Astrocyte of the cerebellum (primary cell): ENCODE data around the gene MTRR.

Experiments
- DNase-seq: peaks from one replicate; pipeline ENCODE4 v3.0.0-alpha.2; 2011; ENCODE audit warnings: low read depth
- H3K4me3 ChIP-seq: 2 replicates; pipeline ENCODE4 v1.5.1; 2011; ENCODE audit warnings: mild to moderate bottlenecking, low read depth, low read length, moderate library complexity
- in situ Hi-C: cut with HindIII; loops from 2 replicates; pipeline ENCODE4 v1.10.0; 2017; ENCODE audit warnings: low sequenced_read_pairs
- TF ChIP-seq, protein P1 (sequence below): IDR thresholded peaks from 2 replicates; pipeline ENCODE4 v1.5.1; 2012; ENCODE audit warnings: low read length, low read depth, moderate library complexity, mild to moderate bottlenecking; ENCODE audit errors: missing control alignments

The MTRR gene

DNA sequence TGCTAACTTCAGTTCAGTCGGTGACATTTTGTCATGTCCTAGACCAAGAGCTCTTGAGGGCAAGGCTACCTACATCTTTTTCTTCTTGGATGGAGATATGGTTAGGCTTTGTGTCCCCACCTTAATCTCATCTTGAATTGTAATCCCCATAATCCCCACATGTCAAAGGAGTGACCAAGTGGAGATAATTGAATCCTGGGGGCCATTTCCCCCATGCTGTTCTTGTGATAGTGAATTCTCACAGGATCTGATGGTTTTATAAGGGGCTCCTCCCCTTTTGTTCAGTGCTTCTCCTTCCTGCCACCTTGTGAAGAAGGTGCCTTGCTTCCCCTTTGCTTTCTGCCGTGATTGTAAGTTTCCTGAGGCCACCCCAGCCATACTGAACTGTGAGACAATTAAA, 16.0 kb upstream of the MTRR start:
- H3K4me3 ChIP-seq = no peak overlapping the region
- in situ Hi-C loops = no loop called here
- no peak for DNase-seq
- TF ChIP-seq, protein P1, sequence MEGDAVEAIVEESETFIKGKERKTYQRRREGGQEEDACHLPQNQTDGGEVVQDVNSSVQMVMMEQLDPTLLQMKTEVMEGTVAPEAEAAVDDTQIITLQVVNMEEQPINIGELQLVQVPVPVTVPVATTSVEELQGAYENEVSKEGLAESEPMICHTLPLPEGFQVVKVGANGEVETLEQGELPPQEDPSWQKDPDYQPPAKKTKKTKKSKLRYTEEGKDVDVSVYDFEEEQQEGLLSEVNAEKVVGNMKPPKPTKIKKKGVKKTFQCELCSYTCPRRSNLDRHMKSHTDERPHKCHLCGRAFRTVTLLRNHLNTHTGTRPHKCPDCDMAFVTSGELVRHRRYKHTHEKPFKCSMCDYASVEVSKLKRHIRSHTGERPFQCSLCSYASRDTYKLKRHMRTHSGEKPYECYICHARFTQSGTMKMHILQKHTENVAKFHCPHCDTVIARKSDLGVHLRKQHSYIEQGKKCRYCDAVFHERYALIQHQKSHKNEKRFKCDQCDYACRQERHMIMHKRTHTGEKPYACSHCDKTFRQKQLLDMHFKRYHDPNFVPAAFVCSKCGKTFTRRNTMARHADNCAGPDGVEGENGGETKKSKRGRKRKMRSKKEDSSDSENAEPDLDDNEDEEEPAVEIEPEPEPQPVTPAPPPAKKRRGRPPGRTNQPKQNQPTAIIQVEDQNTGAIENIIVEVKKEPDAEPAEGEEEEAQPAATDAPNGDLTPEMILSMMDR = no peak

DNA sequence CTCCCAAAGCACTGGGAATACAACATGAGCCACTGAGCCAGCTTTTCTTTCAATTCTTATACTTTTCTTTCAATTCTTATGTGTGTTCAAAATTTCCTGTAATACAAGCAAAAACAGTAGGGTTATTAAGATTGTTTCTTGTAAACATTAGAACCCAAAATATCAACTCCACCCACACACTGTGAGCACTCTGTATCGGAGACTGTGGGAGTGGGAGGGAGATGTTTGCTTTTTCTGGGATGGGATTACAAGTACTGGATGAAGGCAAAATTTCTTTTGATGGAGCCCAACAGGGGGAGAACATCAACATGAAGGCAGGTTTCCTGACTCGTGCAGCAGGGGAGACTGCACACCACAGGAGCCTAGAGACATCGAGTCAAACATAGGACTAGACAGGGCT, 13.3 kb upstream of the MTRR start:
- TF ChIP-seq, protein P1 = no peak

DNA sequence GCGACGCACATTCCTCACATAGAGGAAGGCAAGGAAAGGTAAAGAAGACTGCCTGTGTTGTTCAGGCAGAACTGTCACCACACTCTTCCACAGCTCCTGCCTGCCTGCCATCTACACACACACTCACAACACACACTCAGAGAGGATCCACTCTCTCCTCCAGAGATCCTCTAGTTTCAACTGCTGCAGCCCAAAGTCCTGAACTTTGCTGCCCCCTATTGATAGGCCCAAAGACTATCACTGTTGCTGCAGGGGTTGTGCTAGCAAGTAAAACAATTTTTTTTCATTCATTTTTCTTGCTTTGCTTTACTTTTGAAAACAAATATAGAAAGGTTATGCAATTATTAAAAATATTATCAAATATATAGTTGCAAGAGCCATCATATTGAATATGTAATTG, 12.1 kb upstream of the MTRR start:
- DNase-seq = no peak
- no peak overlapping the region for H3K4me3 ChIP-seq
- in situ Hi-C loops = no loop called here
- TF ChIP-seq, protein P1 = peak; percentile 70

More for the DNA sequence above, 13.3 kb upstream of the MTRR start:
- in situ Hi-C loops = no loop called here
- no peak for DNase-seq
- H3K4me3 ChIP-seq = no peak overlapping the region

DNA sequence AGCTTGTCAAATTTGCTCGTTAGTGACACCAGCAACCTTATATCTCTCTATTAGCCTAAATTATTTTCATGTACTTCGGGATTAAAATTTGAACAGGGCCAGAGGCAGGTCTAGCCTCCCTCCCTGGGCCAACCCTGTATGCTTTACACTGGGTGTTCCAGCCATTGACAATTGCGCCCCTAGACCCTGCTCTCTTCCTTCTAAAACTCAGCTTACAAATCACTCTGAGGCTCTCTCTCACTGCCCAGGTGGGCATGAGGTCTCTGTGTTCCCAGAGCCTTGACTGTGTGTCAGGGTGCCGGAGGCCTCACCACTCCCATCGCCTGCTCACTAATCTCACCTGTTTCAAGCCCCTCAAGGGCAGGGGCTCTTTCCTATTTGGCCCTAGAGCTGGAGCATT, 11.6 kb upstream of the MTRR start:
- in situ Hi-C loops = no loop called here
- DNase-seq = no peak
- H3K4me3 ChIP-seq = no peak overlapping the region
- TF ChIP-seq, protein P1 = no peak

DNA sequence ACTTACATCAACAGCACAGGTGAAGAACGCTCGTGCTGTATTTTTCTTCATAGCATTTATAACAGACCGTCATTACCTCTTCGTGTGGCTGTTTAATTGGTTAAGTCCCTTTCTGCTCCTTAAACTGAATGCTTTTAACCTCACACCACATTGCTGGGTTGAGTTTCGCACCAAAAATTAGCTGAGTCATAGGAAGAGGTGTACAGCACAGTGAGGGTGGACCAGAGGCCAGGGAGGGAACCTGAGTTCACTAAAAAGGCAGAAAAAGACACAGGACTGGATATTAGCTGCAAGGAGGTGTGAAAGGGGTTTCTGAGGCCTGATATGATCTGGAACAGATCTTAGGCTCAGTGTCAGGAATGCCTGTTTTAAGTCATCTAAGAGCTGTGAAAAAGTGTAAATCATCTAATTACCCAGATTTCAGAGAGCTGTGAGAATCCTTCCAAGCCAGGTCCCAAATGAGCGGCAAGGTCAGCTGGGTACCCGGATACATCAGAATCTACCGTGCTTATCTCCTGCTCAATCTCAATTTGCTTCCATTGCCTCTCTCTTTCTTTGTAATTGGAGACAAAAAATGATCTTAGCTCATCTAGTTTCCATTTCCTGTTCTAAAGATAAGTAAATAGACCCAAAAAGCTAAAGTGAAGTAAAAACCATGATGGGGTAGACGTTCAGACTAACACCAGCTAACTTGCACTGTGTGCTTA, 10.9 kb upstream of the MTRR start:
- TF ChIP-seq, protein P1 = no peak
- DNase-seq = no peak
- no peak overlapping the region for H3K4me3 ChIP-seq
- in situ Hi-C loops = no loop called here

DNA sequence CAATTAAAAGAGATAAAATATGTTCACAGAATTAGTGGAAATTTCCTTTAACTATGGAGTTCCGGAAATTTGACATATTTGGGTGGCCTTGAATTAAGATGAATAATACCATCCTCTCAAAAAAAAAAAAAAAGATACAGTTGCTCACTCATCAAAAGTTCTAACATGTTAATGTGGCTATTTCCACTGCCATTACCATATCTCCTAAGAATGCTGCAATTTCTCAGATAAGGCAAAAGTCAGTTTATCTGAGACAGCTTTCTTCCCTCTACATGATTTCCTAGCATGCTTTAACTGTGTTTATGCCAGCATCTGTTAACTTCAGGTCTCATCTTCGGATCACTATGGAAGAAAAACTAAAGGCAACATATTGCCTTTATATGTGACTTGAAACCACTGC, 2.8 kb upstream of the MTRR start:
- in situ Hi-C loops = no loop called here
- no peak for DNase-seq
- no peak overlapping the region for H3K4me3 ChIP-seq
- TF ChIP-seq, protein P1 = no peak
